Loucy (cell line): ENCODE results near the gene STRBP.
A peak's percentile ranks its signal among the peaks of the same experiment; 100 is the strongest.
"Not testable (repeated sequence)": the region's sequence is repeated elsewhere in the genome, so short reads cannot be mapped to it uniquely, and the experiment has no call there.

Source experiments
- H2AFZ ChIP-seq: fragments of 200-600 bp; sonication (generic); 2 replicates; pipeline ENCODE4 v1.6.0; 2016; ENCODE audit warnings: antibody characterized with exemption, mild to moderate bottlenecking, low read length, moderate library complexity
- H3F3A ChIP-seq: fragments of 200-600 bp; 2 replicates; pipeline ENCODE4 v1.6.0; 2016; ENCODE audit warnings: antibody characterized with exemption, low read depth, mild to moderate bottlenecking
- H3K27me3 ChIP-seq: fragments of 200-600 bp; sonication (generic); 2 replicates; pipeline ENCODE4 v1.6.1; 2014; ENCODE audit warnings: low read length, mild to moderate bottlenecking; ENCODE audit not compliant: insufficient read depth, poor library complexity, severe bottlenecking
- H3K36me3 ChIP-seq: fragments of 200-600 bp; sonication (generic); 2 replicates; pipeline ENCODE4 v1.6.1; 2016; ENCODE audit warnings: low read length; ENCODE audit not compliant: insufficient read depth
- H3K4me1 ChIP-seq: fragments of 200-600 bp; sonication (generic); 2 replicates; pipeline ENCODE4 v1.5.1; 2014; ENCODE audit warnings: low read length, mild to moderate bottlenecking; ENCODE audit not compliant: insufficient read depth, poor library complexity, severe bottlenecking
- H3K4me2 ChIP-seq: fragments of 200-600 bp; sonication (generic); 2 replicates; pipeline ENCODE4 v1.6.0; 2014; ENCODE audit warnings: antibody characterized with exemption, low read length, low read depth, mild to moderate bottlenecking; ENCODE audit not compliant: poor library complexity, severe bottlenecking
- H3K4me3 ChIP-seq: fragments of 200-600 bp; sonication (generic); 2 replicates; pipeline ENCODE4 v1.5.1; 2014; ENCODE audit warnings: low read length, mild to moderate bottlenecking, mixed read lengths; ENCODE audit not compliant: poor library complexity, severe bottlenecking
- H3K79me2 ChIP-seq: fragments of 200-600 bp; sonication (generic); 2 replicates; pipeline ENCODE4 v1.6.1; 2014; ENCODE audit warnings: low read length; ENCODE audit not compliant: insufficient read depth
- H3K9ac ChIP-seq: fragments of 200-600 bp; sonication (generic); 2 replicates; pipeline ENCODE4 v1.6.0; 2014; ENCODE audit warnings: mild to moderate bottlenecking, low read depth, low read length, moderate library complexity; ENCODE audit not compliant: poor library complexity, severe bottlenecking
- H3K9me2 ChIP-seq: fragments of 200-600 bp; sonication (generic); replicated peaks from 2 replicates; pipeline ENCODE4 v1.6.1; 2016; ENCODE audit warnings: low read depth, low read length, mixed read lengths
- H3K9me3 ChIP-seq: fragments of 200-600 bp; sonication (generic); 2 replicates; pipeline ENCODE4 v1.6.1; 2014; ENCODE audit warnings: mild to moderate bottlenecking, antibody characterized with exemption, low read length, low read depth; ENCODE audit not compliant: insufficient read depth
- H4K20me1 ChIP-seq: fragments of 200-600 bp; sonication (generic); 2 replicates; pipeline ENCODE4 v1.6.0; 2014; ENCODE audit warnings: antibody characterized with exemption, low read length, mild to moderate bottlenecking; ENCODE audit not compliant: insufficient read depth, poor library complexity, severe bottlenecking
- EZH2phosphoT487 ChIP-seq: fragments of 200-600 bp; IDR thresholded peaks from 2 replicates; pipeline ENCODE4 v1.6.1; 2018; ENCODE audit warnings: antibody characterized with exemption, mild to moderate bottlenecking, moderate library complexity, borderline replicate concordance
- TF ChIP-seq, protein P1 (sequence below): fragments of 200-600 bp; sonication (generic); conservative IDR thresholded peaks from 2 replicates; pipeline ENCODE4 v1.5.1; 2014; ENCODE audit warnings: mild to moderate bottlenecking, antibody characterized with exemption, low read length

STRBP gene

DNA sequence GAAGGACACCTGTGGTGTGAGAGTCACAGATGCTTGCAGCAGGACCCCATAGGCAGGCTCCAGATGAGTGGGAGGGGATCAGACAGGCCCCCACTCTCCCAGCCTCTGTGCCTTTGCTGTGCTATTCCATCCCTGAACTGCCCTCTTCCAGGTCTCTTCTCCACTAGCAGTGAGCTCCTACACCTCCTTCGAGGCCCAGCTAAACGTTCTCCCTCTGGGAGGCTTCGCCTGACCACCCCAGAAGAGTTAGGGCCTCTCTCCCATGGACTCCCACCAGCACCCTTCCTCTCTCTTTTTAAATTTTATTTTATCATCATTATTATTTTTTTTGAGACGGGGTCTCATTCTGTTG, 35.9 kb upstream of the STRBP start:
- H2AFZ ChIP-seq: peak overlapping the region; percentile 91; the same call in 1 of the 2 replicates
- H3K4me1 ChIP-seq: peaks cover 10% of the 10 kb centered on the region
- TF ChIP-seq, protein P1, sequence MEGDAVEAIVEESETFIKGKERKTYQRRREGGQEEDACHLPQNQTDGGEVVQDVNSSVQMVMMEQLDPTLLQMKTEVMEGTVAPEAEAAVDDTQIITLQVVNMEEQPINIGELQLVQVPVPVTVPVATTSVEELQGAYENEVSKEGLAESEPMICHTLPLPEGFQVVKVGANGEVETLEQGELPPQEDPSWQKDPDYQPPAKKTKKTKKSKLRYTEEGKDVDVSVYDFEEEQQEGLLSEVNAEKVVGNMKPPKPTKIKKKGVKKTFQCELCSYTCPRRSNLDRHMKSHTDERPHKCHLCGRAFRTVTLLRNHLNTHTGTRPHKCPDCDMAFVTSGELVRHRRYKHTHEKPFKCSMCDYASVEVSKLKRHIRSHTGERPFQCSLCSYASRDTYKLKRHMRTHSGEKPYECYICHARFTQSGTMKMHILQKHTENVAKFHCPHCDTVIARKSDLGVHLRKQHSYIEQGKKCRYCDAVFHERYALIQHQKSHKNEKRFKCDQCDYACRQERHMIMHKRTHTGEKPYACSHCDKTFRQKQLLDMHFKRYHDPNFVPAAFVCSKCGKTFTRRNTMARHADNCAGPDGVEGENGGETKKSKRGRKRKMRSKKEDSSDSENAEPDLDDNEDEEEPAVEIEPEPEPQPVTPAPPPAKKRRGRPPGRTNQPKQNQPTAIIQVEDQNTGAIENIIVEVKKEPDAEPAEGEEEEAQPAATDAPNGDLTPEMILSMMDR: no peak
- no peak for TF ChIP-seq EZH2phosphoT487
- H3K4me2 ChIP-seq: peak overlapping the region; percentile 53
- no peaks in the 10 kb centered on the region for H3K9me3 ChIP-seq
- H3K79me2 ChIP-seq: no peaks in the 10 kb centered on the region
- no peaks in the 10 kb centered on the region for H3K36me3 ChIP-seq
- H3K27me3 ChIP-seq: no peaks in the 10 kb centered on the region
- H4K20me1 ChIP-seq: no peaks in the 10 kb centered on the region
- no peaks in the 10 kb centered on the region for H3K9me2 ChIP-seq
- no peak overlapping the region for H3K4me3 ChIP-seq
- no peak overlapping the region for H3K9ac ChIP-seq
- no peaks in the 10 kb centered on the region for H3F3A ChIP-seq

DNA sequence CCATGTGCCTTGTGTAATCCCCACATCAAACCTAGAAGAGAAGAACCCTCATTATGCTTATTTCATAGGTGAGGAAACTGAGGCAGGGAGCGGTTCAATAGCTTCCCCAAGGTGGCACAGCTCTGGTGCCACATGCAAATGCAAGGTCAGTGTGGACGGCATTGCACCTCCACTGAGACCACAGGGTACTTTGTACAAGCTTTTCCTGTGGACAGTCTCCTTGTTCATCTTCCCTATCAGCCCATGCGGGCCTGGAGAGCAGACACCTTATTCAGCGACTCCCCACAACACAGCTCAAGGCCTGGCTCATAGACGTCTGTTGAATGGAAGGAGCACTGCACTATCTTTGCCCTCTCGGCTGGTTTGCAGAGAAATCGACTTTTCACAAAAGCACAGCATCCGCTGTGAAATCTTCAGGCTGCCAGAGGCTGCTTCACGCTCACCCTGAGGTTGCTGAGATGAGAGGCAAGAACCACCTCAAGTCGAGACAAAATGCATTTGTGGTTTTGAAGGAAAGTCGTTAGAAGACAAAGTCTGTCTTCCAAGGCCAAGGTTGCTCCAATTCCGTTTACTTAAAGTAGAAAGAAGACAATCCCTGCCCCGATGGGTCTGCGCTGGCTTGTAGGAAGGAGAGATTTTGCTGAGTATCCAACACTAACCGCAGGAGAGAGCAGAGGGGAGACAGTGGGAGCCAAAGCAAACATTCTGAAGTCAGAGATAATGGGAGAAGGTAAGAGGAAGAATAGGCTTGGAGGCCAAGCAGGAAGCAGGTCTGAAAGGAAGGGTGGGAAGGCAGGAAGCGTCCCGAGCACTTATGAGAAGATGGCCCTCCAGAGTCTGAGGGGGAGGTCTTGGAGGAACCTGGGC, 34.2 kb upstream of the STRBP start:
- Histone ChIP-seq H4K20me1 (no peaks in the 10 kb centered on the region), H3K9me3 (no peaks in the 10 kb centered on the region), H3K4me1 (peaks cover 10% of the 10 kb centered on the region), H3K4me3 (no peak overlapping the region), H3K36me3 (no peaks in the 10 kb centered on the region), H3K27me3 (no peaks in the 10 kb centered on the region), H3K79me2 (no peaks in the 10 kb centered on the region), H3F3A (no peaks in the 10 kb centered on the region), H3K4me2 (no peak overlapping the region), H3K9me2 (no peaks in the 10 kb centered on the region), H3K9ac (no peak overlapping the region), H2AFZ (no peak overlapping the region; the same call in 1 of the 2 replicates)
- TF ChIP-seq, protein P1: no peak
- no peak for TF ChIP-seq EZH2phosphoT487

DNA sequence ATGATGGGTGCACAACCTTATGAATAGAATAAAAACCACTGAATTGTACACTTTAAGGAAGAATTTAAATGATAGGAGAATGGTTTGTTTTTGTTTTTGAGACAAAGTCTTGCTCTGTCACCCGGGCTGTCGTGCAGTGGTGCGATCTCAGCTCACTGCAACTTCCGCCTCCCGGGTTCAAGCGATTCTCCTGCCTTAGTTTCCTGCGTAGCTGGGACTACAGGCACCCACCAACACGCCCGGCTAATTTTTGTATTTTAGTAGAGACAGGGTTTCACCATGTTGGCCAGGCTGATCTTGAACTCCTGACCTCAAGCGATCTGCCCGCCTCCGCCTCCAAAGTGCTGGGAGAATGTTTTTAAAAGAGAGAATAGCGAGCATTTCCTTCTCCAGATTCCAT, 33.5 kb upstream of the STRBP start:
- not testable (repeated sequence) for H3K79me2 ChIP-seq, H3K4me3 ChIP-seq, H2AFZ ChIP-seq, H3K27me3 ChIP-seq, H3K4me1 ChIP-seq, H3K36me3 ChIP-seq, H3K4me2 ChIP-seq, H4K20me1 ChIP-seq, H3F3A ChIP-seq, H3K9me2 ChIP-seq, H3K9me3 ChIP-seq, H3K9ac ChIP-seq

DNA sequence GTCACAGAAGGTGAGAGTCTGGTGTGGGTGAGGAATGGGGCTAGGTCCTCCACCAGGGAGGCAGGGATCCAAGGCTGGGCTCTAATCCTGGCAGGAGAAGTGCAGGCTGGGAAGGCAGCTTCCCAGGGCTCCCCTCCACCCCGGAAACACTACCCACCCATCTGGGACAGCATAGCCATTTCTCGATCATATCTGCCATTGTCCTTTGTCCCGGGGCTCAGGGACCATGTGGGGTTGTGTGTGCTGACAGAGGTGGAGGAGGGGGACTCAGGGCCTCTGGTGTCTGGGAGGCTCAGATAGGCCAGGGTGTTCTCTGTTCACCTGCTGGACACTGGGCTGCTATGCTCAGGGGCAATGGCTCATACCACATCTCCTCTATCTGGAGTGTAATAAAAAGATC, 32.2 kb upstream of the STRBP start:
- no peaks in the 10 kb centered on the region for H3K27me3 ChIP-seq
- no peaks in the 10 kb centered on the region for H3K36me3 ChIP-seq
- no peaks in the 10 kb centered on the region for H3K9me2 ChIP-seq
- H4K20me1 ChIP-seq: no peaks in the 10 kb centered on the region
- H3K79me2 ChIP-seq: no peaks in the 10 kb centered on the region
- H3K9me3 ChIP-seq: no peaks in the 10 kb centered on the region
- no peak for TF ChIP-seq EZH2phosphoT487
- TF ChIP-seq, protein P1: no peak
- no peak overlapping the region for H3K4me3 ChIP-seq
- H2AFZ ChIP-seq: no peak overlapping the region
- no peak overlapping the region for H3K4me2 ChIP-seq
- H3K9ac ChIP-seq: no peak overlapping the region
- no peaks in the 10 kb centered on the region for H3F3A ChIP-seq
- H3K4me1 ChIP-seq: peaks cover 10% of the 10 kb centered on the region
